Measurements from ENCODE around the gene NOL11.
"Not testable (repeated sequence)": the region's sequence is repeated elsewhere in the genome, so short reads cannot be mapped to it uniquely, and the experiment has no call there.

The NOL11 gene

GRCh38 chr17:67746704-67747571 lies 29.2 kb downstream of the NOL11 start:
- no peak overlapping the region for H3K27ac ChIP-seq
- TF ChIP-seq, protein P1, sequence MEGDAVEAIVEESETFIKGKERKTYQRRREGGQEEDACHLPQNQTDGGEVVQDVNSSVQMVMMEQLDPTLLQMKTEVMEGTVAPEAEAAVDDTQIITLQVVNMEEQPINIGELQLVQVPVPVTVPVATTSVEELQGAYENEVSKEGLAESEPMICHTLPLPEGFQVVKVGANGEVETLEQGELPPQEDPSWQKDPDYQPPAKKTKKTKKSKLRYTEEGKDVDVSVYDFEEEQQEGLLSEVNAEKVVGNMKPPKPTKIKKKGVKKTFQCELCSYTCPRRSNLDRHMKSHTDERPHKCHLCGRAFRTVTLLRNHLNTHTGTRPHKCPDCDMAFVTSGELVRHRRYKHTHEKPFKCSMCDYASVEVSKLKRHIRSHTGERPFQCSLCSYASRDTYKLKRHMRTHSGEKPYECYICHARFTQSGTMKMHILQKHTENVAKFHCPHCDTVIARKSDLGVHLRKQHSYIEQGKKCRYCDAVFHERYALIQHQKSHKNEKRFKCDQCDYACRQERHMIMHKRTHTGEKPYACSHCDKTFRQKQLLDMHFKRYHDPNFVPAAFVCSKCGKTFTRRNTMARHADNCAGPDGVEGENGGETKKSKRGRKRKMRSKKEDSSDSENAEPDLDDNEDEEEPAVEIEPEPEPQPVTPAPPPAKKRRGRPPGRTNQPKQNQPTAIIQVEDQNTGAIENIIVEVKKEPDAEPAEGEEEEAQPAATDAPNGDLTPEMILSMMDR (conservative IDR thresholded peaks at IDR 0.05), result no peak

DNA sequence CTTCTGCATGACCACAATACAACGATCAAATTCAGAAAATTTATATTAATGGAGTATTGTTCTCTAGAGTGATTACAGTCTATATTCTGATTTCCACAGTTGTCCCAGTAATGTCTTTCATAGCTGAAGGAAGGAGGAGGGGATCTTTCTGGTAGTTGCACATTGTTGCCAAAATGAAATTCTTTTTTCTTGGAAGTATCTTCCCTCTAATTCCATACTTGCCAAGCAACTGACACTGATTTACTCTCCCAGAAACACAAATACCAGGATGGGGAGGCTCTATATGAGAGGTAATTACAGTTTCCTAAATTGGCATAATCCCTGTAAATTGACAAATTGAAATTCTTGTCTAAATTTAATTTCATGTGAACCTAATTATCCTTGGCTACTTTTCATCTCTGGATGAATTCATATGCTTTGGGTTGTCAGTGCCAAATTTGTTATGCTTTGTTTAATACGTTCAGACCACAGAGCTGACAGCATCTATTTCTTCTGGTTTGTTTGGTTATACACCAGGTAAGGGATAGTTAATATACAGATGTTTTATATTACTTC lies 30.0 kb downstream of the NOL11 start:
- TF ChIP-seq, protein P1 (conservative IDR thresholded peaks at IDR 0.05), result no peak
- H3K27ac ChIP-seq, result no peak overlapping the region

GRCh38 chr17:67750067-67750466 lies 32.3 kb downstream of the NOL11 start:
- H3K27ac ChIP-seq, result no peak overlapping the region
- TF ChIP-seq, protein P1 (conservative IDR thresholded peaks at IDR 0.05), result no peak

DNA sequence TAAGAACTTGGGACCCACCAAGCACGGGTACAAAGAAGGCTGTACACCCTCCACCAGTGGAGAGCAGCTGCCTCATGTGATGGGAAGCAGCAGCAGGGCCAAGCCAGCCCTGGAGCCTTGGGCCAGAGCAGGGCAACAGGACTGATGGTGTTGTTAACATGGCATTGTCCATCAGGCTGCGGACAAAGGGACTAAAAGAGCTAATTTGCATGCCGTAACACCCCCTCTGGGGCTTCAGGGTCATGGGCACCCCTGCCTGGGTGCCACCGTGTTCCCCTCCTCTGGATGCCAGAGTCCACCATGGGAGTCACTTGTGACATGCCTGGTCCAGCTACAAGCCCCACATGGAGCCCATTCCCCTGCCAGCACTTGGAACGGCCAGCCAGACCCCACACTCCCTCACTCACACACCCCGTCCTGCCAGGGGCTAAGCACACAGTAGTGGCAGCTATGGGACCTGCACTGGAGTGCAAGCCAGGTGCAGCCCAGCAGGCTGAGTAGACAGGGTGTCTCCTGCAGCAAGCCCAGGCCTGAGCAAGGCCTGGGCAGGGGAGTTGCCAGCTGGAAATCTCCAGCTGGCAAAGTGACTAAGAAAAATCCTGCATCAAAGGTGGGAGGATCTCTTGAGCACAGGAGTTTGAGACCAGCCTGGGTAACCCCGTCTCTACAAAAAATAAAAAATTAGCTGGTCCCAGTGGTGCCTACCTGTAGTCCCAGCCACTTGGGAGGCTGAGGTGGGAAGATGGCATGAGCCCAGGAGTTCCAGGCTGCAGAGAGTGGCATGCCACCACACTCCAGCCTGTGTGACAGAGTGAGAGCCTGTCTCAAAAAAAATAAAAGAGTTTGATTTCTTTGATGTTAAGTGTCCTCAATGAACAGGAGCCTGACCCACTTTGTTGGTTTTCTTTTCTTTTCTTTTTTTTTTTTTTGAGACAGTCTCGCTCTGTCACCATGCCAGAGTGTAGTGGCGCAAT lies 33.7 kb downstream of the NOL11 start:
- H3K27ac ChIP-seq, result no peak overlapping the region
- TF ChIP-seq, protein P1 (conservative IDR thresholded peaks at IDR 0.05), result no peak

DNA sequence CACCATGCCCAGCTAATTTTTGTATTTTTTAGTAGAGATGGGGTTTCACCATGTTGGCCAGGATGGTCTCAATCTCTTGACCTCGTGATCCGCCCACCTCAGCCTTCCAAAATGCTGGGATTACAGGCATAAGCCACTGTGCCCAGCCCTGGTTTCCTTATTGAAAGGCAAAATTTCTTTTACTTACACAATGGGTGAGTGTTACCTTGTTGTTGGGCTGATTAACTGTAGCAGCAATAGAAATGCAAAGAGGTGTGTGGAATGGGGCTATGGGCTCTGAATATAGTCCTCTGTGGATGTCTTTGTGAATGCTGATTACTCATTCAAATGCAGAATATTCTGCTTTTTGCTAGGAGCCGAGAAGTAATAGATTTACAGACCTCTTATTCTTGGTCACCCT lies 34.4 kb downstream of the NOL11 start:
- not testable (repeated sequence) for H3K27ac ChIP-seq

DNA sequence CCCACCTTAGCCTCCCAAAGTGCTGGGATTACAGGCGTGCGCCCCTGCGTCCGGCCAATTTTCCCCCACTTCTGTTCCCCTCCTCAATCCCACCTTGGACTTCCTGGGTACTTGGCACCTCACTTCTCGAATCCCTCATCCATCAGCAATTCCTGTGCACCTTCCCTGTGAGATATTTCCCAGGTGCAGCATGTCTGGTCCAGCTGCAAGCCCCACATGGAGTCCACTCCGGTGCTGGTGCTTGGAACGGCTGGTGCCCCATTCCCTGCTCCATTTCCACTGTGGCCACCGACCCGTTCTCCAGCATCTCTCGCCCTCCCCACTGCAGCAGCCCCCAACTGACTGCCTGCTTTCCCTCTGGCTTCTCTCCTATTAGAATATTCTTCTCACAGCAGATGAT lies 35.3 kb downstream of the NOL11 start:
- TF ChIP-seq, protein P1 (conservative IDR thresholded peaks at IDR 0.05), result no peak
- no peak overlapping the region for H3K27ac ChIP-seq

- H3K27ac ChIP-seq, result no peak overlapping the region
- TF ChIP-seq, protein P1 (conservative IDR thresholded peaks at IDR 0.05), result no peak
Measured at GRCh38 chr17:67754001-67754400, 36.3 kb downstream of the NOL11 start.

DNA sequence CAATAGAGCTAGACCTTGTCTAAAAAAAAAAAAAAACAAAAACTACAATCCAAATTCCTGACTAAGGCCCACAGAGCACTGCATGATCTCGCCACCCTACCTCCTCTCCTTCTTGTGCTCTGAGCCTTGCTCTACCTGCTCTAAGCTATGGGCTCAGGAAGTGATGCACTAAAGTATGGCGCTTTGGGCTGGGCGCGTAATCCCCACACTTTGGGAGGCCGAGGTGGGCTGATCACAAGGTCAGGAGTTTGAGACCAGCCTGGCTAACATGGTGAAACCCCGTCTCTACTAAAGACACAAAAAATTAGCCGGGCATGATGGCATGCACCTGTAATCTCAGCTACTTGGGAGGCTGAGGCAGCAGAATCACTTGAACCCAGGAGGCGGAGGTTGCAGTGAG lies 37.0 kb downstream of the NOL11 start:
- H3K27ac ChIP-seq, result not testable (repeated sequence)

- H3K27ac ChIP-seq, result not testable (repeated sequence)
Measured at GRCh38 chr17:67756766-67757165, 39.0 kb downstream of the NOL11 start.
